RKO (cell line): ENCODE data around the gene PPP2R1A.
A peak's percentile ranks its signal among the peaks of the same experiment; 100 is the strongest.

Experiments
- DNase-seq: peaks from one replicate; pipeline ENCODE4 v3.0.0-alpha.2; 2016; ENCODE audit warnings: low spot score

The PPP2R1A gene

DNA sequence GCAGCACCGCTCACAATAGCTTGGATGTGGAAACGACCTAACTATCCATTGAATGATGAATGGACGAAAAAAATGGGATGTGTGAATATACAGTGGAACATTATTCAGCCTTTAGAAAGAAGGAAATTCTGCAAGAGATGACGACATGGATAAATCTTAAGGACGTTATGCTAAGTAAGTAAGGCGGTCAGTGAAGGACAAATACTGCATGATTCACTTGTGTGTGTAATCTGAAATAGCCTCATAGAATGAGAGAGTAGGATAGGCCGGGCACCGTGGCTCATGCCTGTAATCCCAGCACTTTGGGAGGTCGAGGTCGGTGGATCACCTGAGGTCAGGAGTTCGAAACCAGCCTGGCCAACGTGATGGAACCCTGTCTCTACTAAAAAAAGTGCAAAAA lies 54.2 kb downstream of the PPP2R1A start:
- no peak for DNase-seq

DNA sequence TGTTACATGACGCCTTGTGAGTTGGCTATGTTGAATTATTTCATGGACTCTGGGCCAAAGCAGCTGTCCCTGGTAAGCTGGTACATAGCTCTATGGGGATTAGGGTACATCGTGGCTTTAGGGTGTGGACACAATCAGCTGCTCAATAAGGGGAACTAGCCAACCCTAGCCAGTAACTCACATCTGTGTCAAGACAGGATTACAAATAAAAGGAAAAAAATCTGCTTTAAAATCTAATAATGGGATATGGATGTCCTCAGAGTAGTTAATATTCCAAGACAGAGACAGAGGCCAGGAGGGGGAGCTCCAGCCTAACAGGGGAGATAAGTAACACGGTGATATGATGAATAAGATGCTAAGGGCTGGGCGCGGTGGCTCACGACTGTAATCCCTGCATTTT lies 58.4 kb downstream of the PPP2R1A start:
- DNase-seq: peak; percentile 84

DNA sequence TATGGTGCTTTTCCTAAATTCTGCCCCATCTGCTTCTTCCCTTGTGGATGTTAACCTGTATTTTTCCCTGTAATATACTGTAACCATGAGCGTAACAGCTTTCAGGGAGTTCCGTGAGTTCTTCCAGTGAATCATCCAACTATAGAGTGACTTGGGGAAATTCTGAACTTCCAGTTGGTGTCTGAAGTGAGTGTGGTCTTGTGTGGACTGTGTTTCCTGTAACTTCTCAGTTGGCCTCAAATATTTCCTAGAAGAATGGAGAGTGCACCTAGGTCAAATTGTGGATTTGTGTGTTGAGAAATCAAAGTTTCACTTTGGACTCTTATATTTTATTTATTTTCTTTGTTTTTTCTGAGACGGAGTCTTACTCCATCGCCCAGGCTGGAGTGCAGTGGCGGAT lies 68.6 kb downstream of the PPP2R1A start:
- DNase-seq: no peak

DNA sequence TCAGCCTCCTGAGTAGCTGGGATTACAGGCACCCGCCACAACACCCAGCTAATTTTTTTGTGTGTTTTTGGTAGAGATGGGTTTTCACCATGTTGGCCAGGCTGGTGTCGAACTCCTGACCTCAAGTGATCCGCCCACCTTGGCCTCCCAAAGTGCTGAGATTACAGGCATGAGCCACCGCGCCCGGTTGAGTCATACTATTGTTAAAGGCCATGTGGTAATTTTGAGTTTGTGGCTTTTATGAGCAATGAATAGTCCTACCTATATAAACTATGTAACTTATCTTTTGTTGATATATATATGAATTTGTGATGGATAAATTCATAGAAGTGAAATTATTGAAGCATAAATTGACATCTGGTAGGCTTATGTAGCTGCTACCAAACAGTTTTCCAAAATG lies 75.7 kb downstream of the PPP2R1A start:
- peak; percentile 48 for DNase-seq

DNA sequence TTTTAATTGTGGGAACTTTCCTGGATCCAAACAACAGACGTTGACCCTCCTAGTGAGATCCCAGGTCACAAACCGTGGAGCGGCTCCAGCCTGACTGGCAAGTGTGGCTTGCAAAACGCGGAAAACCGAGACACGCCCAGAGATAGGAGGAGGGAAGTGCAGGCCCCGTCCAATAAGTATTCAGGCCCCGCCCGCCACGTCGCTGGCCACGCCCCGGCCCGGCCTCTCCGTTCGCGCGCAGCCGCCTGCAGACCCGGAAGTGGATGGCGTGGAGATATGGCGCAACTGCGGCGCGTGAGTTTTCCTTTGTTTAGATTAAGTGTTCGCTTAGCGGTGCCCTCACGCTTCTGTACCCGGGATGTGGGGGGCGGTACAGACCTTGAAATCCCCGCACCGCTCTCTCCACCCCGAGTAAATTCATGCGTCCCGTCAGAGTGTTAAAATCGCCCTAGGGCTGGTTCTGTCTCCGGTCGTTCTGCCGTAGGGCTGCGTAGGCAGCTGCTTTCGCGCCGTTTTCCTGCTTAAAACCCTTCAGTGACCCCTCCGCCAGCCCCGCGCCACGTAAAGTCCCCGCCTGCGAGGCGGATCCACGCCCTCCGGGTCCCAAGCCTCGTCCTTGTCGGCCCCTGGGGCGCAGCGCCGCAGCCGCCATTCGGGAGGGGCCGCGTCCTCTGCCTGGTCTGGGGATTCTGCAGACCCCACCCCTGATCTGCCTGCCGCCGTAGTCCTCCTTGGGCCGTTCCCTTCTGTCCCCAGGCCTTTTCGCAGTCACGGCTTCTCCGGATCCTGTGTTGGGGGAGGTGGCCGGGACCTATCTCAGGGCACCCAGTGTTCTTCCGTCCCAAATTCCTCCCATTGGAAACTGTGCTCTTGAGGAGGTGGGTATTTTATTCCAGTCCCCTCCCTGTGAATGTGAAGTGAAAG lies 79.7 kb downstream of the PPP2R1A start, which contains the start of gene ZNF766:
ZNF766 (plus strand) TSS at position 250 of the 924 bp plus-strand sequence; CDS start at position 277, 27 bp downstream.
- DNase-seq: peak; percentile 96

DNA sequence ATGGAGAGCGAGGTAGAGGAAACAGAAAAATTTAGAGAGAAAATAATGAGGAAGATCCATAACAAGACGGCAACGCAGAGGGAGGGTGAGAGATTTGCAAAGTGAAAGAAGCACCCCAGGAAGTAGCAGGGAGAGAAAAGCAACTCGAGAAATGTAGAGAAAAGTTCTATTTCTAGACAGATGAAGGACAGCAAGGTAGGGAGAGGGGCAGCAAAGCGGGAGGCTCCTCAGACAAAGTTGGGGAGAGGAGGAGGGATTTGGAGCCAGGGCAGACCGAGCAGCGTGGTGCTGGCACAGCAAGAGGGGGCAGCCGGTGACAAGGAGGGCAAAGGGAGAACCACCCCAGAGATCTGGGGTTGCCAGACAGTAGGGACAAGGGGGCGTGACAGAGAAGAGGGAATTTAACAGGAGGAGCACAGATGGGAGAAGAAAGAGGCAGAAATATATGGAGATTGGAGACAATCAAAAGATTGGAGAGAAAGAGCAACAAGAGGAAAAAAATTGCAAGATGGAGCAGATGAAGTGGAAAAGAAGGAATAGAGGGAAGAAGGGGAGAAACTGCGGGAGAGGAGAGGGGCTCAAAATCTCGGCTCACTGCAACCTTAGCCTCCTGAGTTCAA lies 80.5 kb downstream of the PPP2R1A start:
- DNase-seq: peak; percentile 52

DNA sequence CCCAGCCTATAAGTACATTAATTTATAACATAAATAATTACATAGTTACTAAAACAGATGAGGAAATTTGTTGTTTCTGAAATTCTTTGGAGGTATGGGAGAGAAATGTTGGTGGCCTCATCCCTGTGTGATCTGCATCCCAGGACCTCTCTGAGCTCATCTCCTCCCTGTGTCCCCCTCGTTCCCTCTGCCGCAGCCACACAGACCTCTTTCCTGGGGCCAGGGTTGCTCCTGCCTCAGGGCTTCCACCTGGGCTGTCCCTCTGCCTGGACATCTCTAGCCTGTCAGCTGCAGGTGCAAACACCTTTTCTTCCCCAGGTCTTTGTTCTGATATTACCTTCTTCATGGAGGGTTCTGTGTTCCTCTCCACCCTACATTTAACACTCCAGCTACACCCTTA lies 83.4 kb downstream of the PPP2R1A start:
- DNase-seq: no peak

DNA sequence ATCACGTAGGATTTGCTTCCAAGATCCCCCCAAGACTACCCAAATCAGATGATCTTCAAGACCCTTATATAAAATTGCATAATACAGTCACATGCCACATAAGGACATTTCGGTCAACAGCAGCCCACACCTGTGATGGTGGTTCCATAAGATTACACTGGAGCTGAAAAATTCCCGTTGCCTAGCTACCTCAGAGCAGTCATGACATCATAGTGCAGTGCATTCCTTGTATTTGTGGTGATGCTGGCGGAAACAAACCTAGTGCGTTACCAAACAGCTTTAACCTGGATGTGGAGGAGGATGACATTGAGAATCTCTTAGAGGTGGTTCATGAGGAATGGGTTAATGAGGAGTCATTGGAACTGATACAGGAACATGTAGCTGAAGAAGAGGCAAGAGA lies 84.3 kb downstream of the PPP2R1A start:
- DNase-seq: no peak

DNA sequence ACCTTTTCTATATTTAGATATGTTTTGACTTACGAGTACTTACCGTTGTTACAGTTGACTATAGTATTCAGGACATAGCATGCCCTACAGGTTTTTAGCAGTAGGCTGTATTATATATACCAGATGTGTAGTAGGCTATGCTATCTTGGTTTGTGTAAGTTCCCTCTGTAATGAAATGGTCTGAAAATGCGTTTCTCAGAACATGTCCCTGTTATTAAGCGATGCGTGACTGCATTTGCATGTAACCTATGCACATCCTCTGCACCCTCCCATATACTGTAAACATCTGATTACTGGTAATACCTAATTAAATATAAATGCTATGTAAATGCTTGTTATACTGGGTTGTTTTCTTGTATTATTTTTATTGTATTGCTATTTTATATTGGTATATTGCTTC lies 86.1 kb downstream of the PPP2R1A start:
- DNase-seq: no peak

DNA sequence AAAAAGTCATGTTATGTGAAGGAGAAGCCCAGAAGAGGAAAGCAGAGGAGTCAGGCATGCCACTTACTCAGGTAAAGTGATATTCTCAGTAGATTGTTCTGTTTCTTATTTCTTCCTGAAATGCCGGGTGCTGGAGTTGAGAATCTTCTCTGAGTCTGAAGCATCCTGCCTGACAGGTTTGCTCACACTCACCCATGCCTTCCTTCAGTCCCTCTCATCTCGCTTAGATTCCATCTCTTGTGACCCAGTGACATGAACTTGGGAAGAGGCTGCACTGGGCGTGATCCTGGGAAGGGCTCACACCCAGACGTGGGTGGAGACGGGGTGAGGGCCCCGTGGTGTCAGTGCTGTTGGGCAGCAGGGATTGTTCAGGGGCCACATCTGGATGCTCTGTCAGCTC lies 87.6 kb downstream of the PPP2R1A start:
- DNase-seq: no peak
